Naive thymus-derived CD8-positive, alpha-beta T cell (primary cell): ENCODE measurements around the gene LZTR1. TPM values are rescaled to one million over a fixed set of nuclear protein-coding genes. Genes with fewer than 3 reads are reported as not detected.
A peak's percentile ranks its signal among the peaks of the same experiment; 100 is the strongest.
"Not testable (repeated sequence)": the region's sequence is repeated elsewhere in the genome, so short reads cannot be mapped to it uniquely, and the experiment has no call there.

ENCODE experiments used
- ATAC-seq, 2 donors: fragments of 150-1000 bp; cut with Tn5 transposase in 1 of 2; sonication (Bioruptor Pico), chemical (Tn5 transposase) in 1 of 2; 1 replicate in 1 of 2; 2 replicates in 1 of 2; pipeline ENCODE4 v1.10.0; 2021; ENCODE audit warnings: mild to moderate bottlenecking in 2 of 2, moderate library complexity in 2 of 2
- POLR2A ChIA-PET: fragments of 350-600 bp; sonication (Branson Sonifier 250); formaldehyde crosslinking; loops from one replicate; lab custom pipeline; 2021; ENCODE audit warnings: antibody characterized with exemption; lab: Charles Lee
- DNase-seq, 10 donors: peaks; one replicate each; pipeline versions ENCODE4 v3.0.0 to v3.0.0-alpha.2; 2020 to 2022
- H3K27ac Mint-ChIP-seq, 10 donors: one replicate each; pipeline ENCODE4 v1.8.0; 2020 to 2022; ENCODE audit warnings: mild to moderate bottlenecking in 10 of 10, mixed read lengths in 10 of 10, moderate library complexity in 4 of 10, inconsistent platforms in 1 of 10
- H3K27me3 Mint-ChIP-seq, 5 donors: one replicate each; pipeline ENCODE4 v1.8.0; 2021 to 2022; ENCODE audit warnings: mixed read lengths in 5 of 5
- H3K36me3 Mint-ChIP-seq, 3 donors: one replicate each; pipeline ENCODE4 v1.8.0; 2020 to 2022; ENCODE audit warnings: mixed read lengths in 3 of 3, mild to moderate bottlenecking in 2 of 3, inconsistent platforms in 1 of 3
- H3K4me1 Mint-ChIP-seq, 4 donors: one replicate each; pipeline ENCODE4 v1.8.0; 2021 to 2022; ENCODE audit warnings: mixed read lengths in 4 of 4
- H3K4me3 Mint-ChIP-seq, 10 donors: one replicate each; pipeline ENCODE4 v1.8.0; 2020 to 2022; ENCODE audit warnings: mild to moderate bottlenecking in 10 of 10, mixed read lengths in 10 of 10, moderate library complexity in 6 of 10, inconsistent platforms in 1 of 10
- H3K9me3 Mint-ChIP-seq, 9 donors: one replicate each; pipeline ENCODE4 v1.8.0; 2020 to 2022; ENCODE audit warnings: mixed read lengths in 9 of 9, mild to moderate bottlenecking in 3 of 9, inconsistent platforms in 1 of 9, moderate library complexity in 1 of 9
- microRNA-seq: library from miRNA; unstranded; fragments of <30 nt; microRNA quantifications from one replicate; pipeline ENCODE4 v1.2.0, GENCODE V29; 2022; ENCODE audit warnings: borderline microRNAs expressed
- polyA plus RNA-seq, 3 donors: library from polyadenylated mRNA; unstranded; fragments of 300-500 nt; fragmentation: Illumina TruSeq; gene quantifications; one replicate each; pipeline ENCODE4 v1.2.3, GENCODE V29; 2021
- total RNA-seq, 8 experiments: library from RNA in 2 of 8; stranded (reverse) in 2 of 8; gene quantifications; one replicate each; pipeline ENCODE4 v1.2.3 and lab custom pipeline; 2021 to 2026

The LZTR1 gene
- total and polyA plus RNA-seq, 5 experiments from 2014 or later = 8.6 to 103 (median 14.5) TPM

GRCh38 chr22:21043860-21044535, 61.9 kb downstream of the LZTR1 start:
- no peak for DNase-seq
- Mint-ChIP-seq H3K27me3 (peaks cover 7 to 44% (median 12%) of the 10 kb centered on the region in 5 donors), H3K4me3 (peak overlapping the region in 3 of 10 donors; percentile 38 to 74 (median 71)), H3K9me3 (peaks cover 0 to 2% (median 0%) of the 10 kb centered on the region in 9 donors), H3K4me1 (peaks cover 15 to 33% (median 29%) of the 10 kb centered on the region in 4 donors), H3K27ac (peak overlapping the region in 2 of 10 donors; percentile 83 to 97), H3K36me3 (no peaks in the 10 kb centered on the region)
- ATAC-seq = no peak
- POLR2A ChIA-PET = interaction anchor here (0.6 to 1.1 kb wide), 2 partner anchors 19 to 54 kb away, joined by 7 read pairs; no protein-coding TSS in a partner anchor

- POLR2A ChIA-PET = interaction anchor here (0.6 to 1.1 kb wide), 2 partner anchors 44 to 985 kb away, joined by 3 read pairs; no protein-coding TSS in a partner anchor
- ATAC-seq = peak; percentile 19 to 42
- H3K36me3 Mint-ChIP-seq = no peaks in the 10 kb centered on the region
- peaks cover 15 to 33% (median 29%) of the 10 kb centered on the region in 4 donors for H3K4me1 Mint-ChIP-seq
- DNase-seq = no peak
- peaks cover 7 to 37% (median 11%) of the 10 kb centered on the region in 5 donors for H3K27me3 Mint-ChIP-seq
- peaks cover 0 to 2% (median 0%) of the 10 kb centered on the region in 9 donors for H3K9me3 Mint-ChIP-seq
- H3K27ac Mint-ChIP-seq = peak overlapping the region in 8 of 10 donors; percentile 60 to 97 (median 92)
- peak overlapping the region; percentile 61 to 77 (median 72) for H3K4me3 Mint-ChIP-seq
These were observed 63.0 kb downstream of the LZTR1 start for GRCh38 chr22:21044931-21045584.

DNA sequence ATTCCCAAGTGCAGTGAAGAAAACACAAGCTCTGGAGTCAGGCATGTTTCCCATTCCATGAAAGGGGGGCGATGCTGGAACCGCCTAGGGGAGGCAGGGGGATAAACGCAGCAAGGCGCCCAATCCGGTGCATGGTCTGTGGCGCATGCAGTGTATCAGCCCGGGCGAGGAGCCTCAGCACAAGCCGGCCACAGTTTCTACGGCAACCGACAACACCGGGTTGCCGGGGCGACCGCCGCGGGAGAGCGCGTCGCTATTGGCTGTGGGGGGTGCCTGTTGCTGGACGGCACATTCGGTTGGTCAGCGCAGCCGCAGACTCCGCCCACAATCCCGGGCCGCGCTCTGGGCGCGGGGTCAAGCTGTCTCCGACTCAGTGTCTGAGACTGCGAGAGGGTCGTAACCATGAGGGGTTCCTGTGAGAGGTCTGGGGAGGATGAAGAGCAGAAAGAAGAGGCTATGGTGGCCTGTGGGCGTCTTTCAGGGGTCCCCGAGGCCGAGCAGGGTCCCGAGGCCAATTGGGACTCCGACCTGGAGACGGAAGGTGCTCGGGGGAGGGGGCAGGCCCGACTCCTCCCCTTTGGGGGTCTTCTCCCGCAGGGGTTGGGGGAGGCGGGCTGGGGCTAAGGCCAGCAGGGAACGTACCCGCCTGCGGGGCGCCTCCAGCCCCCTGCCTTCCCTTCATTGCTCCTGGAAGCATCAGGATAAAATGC, 63.6 kb downstream of the LZTR1 start, which contains the start of gene LRRC74B:
TSS of gene LRRC74B (plus strand) at position 362 of the 710 bp plus-strand sequence. CDS start at position 403, 41 bp downstream.
- peaks cover 0 to 2% (median 0%) of the 10 kb centered on the region in 9 donors for H3K9me3 Mint-ChIP-seq
- H3K4me1 Mint-ChIP-seq = peaks cover 15 to 33% (median 29%) of the 10 kb centered on the region in 4 donors
- H3K27me3 Mint-ChIP-seq = peaks cover 7 to 34% (median 11%) of the 10 kb centered on the region in 5 donors
- DNase-seq (peak; percentile 32 to 86 (median 70)), ATAC-seq (peak; percentile 94 to 97)
- peak within 1 kb of the TSS; percentile 61 to 77 (median 72) for H3K4me3 Mint-ChIP-seq
- H3K36me3 Mint-ChIP-seq = no peaks in the 10 kb centered on the region
- peak within 1 kb of the TSS in 9 of 10 donors; percentile 60 to 97 (median 91) for H3K27ac Mint-ChIP-seq
- POLR2A ChIA-PET = interaction anchor here (0.6 to 1.1 kb wide), 2 partner anchors 45 to 986 kb away, joined by 3 read pairs; no protein-coding TSS in a partner anchor

- Mint-ChIP-seq H3K27me3 (peaks cover 7 to 31% (median 11%) of the 10 kb centered on the region in 5 donors), H3K9me3 (peaks cover 0 to 2% (median 0%) of the 10 kb centered on the region in 9 donors), H3K27ac (peak overlapping the region in 2 of 10 donors; percentile 9 to 69), H3K36me3 (no peaks in the 10 kb centered on the region), H3K4me3 (no peak overlapping the region), H3K4me1 (peaks cover 21 to 40% (median 29%) of the 10 kb centered on the region in 4 donors)
- POLR2A ChIA-PET = interaction anchor here (0.6 kb wide), 1 partner anchor 596 kb away, joined by 3 read pairs; no protein-coding TSS in a partner anchor
- no peak for ATAC-seq
- DNase-seq = no peak
These were observed 65.1 kb downstream of the LZTR1 start for GRCh38 chr22:21047035-21047661.

DNA sequence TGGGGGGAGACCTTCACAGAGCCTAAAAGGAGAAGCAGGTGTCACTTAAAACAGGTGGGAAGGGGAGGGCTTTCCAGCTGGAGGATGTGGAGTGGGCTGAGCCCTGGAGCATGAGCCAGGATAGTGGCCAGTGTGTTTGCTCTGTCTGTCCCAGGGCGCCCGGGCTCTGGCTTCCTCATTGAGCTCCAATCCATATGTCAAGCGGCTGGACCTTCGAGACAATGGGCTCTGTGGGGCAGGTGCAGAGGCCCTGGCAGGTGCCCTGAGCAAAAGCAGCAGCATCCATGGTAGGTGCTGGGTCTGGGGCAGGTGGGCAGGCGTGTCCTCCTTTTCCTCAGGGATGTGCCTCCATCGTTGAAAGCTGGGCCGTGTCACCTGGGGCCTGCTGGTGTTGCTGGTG, 65.6 kb downstream of the LZTR1 start:
- POLR2A ChIA-PET = interaction anchor here (0.6 kb wide), 1 partner anchor 595 kb away, joined by 3 read pairs; no protein-coding TSS in a partner anchor

DNA sequence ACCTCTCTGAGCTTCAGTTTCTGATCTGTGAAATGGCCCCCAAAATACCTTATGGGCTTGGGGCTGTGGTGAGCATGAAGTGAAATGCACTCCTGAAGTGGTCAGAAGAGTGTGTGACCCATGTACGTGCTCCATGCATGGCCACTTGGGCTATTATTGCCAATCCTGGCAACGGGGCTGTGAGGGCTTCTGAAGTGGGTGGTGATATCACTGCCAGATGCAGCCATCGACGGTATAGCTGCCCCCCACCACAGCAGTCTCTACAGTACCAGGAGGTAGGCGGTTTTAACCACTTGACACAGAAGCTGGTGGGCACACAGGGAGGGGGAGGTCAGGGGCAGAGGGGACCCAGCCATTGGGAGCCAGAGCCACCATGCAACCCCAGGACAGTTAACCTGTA, 66.4 kb downstream of the LZTR1 start:
- H3K4me1 Mint-ChIP-seq = peaks cover 17 to 32% (median 24%) of the 10 kb centered on the region in 4 donors
- ATAC-seq, POLR2A ChIA-PET, H3K9me3 Mint-ChIP-seq, H3K4me3 Mint-ChIP-seq, H3K36me3 Mint-ChIP-seq, DNase-seq: not testable (repeated sequence)
- peaks cover 1 to 18% (median 3%) of the 10 kb centered on the region in 5 donors for H3K27me3 Mint-ChIP-seq
- H3K27ac Mint-ChIP-seq = peak overlapping the region in 4 of 10 donors; percentile 27 to 65 (median 54)

More for the DNA sequence above, 65.6 kb downstream of the LZTR1 start:
- H3K27ac Mint-ChIP-seq = peak overlapping the region in 2 of 10 donors; percentile 69 to 70
- H3K27me3 Mint-ChIP-seq = peaks cover 7 to 26% (median 8%) of the 10 kb centered on the region in 5 donors
- H3K4me3 Mint-ChIP-seq = no peak overlapping the region
- H3K36me3 Mint-ChIP-seq = no peaks in the 10 kb centered on the region
- DNase-seq (no peak), ATAC-seq (no peak)
- H3K9me3 Mint-ChIP-seq = peaks cover 0 to 2% (median 0%) of the 10 kb centered on the region in 9 donors
- peaks cover 21 to 39% (median 29%) of the 10 kb centered on the region in 4 donors for H3K4me1 Mint-ChIP-seq

Small RNA genes lying within 50 kb of the gene (microRNA-seq; reads per million reads assigned to microRNA genes)
- gene MIR649 = not detected

Other genes starting within 250 kb of the LZTR1 start
- gene SERPIND1, start 208.2 kb upstream of the LZTR1 start, total RNA-seq = not detected
- gene SERPIND1, start 208.2 kb upstream of the LZTR1 start, polyA plus RNA-seq = not detected
- gene PI4KA, start 123.5 kb upstream of the LZTR1 start, total RNA-seq = 100 to 1,000 TPM; 148 to 158 TPM
- gene PI4KA, start 123.5 kb upstream of the LZTR1 start, polyA plus RNA-seq = 10 to 100 TPM; 34.4 to 69.6 (median 50.0) TPM
- gene SNAP29, start 123.3 kb upstream of the LZTR1 start, total RNA-seq = 10 to 100 TPM; 22.5 to 25.1 TPM
- gene SNAP29, start 123.3 kb upstream of the LZTR1 start, polyA plus RNA-seq = 10 to 100 TPM; 18.2 to 20.8 (median 18.9) TPM
- 10 to 100 TPM; 75.1 to 79.0 TPM for gene CRKL, start 64.9 kb upstream of the LZTR1 start, total RNA-seq
- gene CRKL, start 64.9 kb upstream of the LZTR1 start, polyA plus RNA-seq = 10 to 100 TPM; 39.0 to 53.8 (median 40.1) TPM
- 1 to 10 TPM in 1 of 2 experiments, under 1 TPM in 1; 0.47 to 1.3 TPM for gene AIFM3, start 15.0 kb upstream of the LZTR1 start, total RNA-seq
- gene AIFM3, start 15.0 kb upstream of the LZTR1 start, polyA plus RNA-seq = under 1 TPM; 0.16 to 0.53 (median 0.32) TPM
- gene THAP7, start 19.8 kb downstream of the LZTR1 start, total RNA-seq = 10 to 100 TPM; 68.5 to 70.5 TPM
- 10 to 100 TPM; 31.7 to 55.5 (median 41.1) TPM for gene THAP7, start 19.8 kb downstream of the LZTR1 start, polyA plus RNA-seq
- 1 to 10 TPM; 2.7 to 4.5 TPM for gene P2RX6, start 32.9 kb downstream of the LZTR1 start, total RNA-seq
- gene P2RX6, start 32.9 kb downstream of the LZTR1 start, polyA plus RNA-seq = 1 to 10 TPM in 1 of 3 donors, under 1 TPM in 2; 0.25 to 1.1 (median 0.74) TPM
- 1 to 10 TPM in 1 of 2 experiments, under 1 TPM in 1; 0.69 to 1.3 TPM for gene SLC7A4, start 50.3 kb downstream of the LZTR1 start, total RNA-seq
- gene SLC7A4, start 50.3 kb downstream of the LZTR1 start, polyA plus RNA-seq = 1 to 10 TPM in 2 of 3 donors, under 1 TPM in 1; 0.99 to 1.4 (median 1.2) TPM
- gene LRRC74B, start 63.6 kb downstream of the LZTR1 start, total RNA-seq = under 1 TPM in 1 of 2 experiments, not detected in 1; 0.11 TPM
- not detected for gene LRRC74B, start 63.6 kb downstream of the LZTR1 start, polyA plus RNA-seq